Prostate gland (tissue), 2 donors: ENCODE data around the gene FBXL19.

Experiments used
- CTCF ChIP-seq, 4 experiments: fragments of 200-600 bp in 2 of 4; fragments of 450-650 bp in 2 of 4; sonication (generic) in 2 of 4; IDR thresholded peaks; 1 replicate in 3 of 4; 2 replicates in 1 of 4; pipeline ENCODE4 v1.5.1; 2016 to 2019; ENCODE audit warnings: antibody characterized with exemption in 4 of 4, mild to moderate bottlenecking in 2 of 4, moderate library complexity in 2 of 4
- POLR2A ChIP-seq: fragments of 450-650 bp; IDR thresholded peaks from one replicate; pipeline ENCODE4 v1.6.1; 2016; ENCODE audit warnings: antibody characterized with exemption, mild to moderate bottlenecking

GRCh38 chr16:30947541-30947858 is 24.1 kb downstream of the FBXL19 start:
- no peak for TF ChIP-seq POLR2A
- no peak for TF ChIP-seq CTCF (IDR thresholded peaks at IDR 0.05)
